Measurements from ENCODE around the gene LRP1B. TPM values are rescaled to one million over a fixed set of nuclear protein-coding genes. Genes with fewer than 3 reads are reported as not detected.
"Not testable (repeated sequence)": the region's sequence is repeated elsewhere in the genome, so short reads cannot be mapped to it uniquely, and the experiment has no call there.

The LRP1B gene
- total RNA-seq, 1 donor from 2014 or later: 0.38 TPM

DNA sequence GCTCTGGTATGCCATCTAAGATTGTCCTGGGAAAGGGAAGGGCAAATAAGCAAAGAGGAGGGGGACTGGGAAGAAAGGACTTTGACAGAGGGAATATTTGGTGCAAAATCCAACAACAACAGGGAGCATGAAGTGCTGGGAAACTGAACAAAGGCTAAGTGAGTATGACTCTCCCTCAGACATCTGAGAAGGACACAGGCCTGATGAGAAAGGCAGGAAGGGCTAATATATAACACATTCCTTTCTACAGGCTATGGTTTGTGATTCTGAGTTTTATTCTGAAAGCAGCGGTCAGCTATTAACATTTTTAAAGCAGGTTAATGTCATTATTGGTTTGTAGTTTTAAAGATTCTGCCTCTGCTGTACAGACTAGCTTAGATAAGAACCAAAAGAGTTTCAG, 1579.5 kb downstream of the LRP1B start:
- no peak for TF ChIP-seq CTCF (IDR thresholded peaks at IDR 0.05; ENCODE audit: insufficient read depth, low read length, poor library complexity, severe bottlenecking)

DNA sequence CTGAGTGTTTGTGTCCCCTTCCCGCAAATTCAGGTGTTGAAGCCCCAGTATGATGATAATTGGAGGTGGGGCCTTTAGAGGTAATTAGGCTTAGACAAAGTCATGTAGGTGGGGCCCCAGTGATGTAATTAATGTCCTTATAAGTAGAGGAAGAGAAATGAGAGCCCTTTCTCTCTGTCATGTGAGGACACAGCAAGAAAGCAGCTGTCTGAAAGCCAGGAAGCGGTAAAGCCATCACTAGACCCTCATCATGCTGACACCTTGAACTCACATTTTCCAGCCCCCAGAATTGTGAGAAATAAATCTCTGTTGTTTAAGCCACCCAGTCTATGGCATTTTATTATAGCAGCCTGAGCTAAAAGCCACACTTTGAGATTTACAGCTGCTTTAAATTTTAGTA, 1580.0 kb downstream of the LRP1B start:
- Histone ChIP-seq H3K4me3 (ENCODE audit: low read depth, low read length) (no peak overlapping the region), H3K36me3 (ENCODE audit: control insufficient read depth, insufficient read depth, low read length) (no peaks in the 10 kb centered on the region), H3K27me3 (ENCODE audit: control insufficient read depth, insufficient read depth, low read length) (no peaks in the 10 kb centered on the region)
- TF ChIP-seq CTCF (IDR thresholded peaks at IDR 0.05; ENCODE audit: insufficient read depth, low read length, poor library complexity, severe bottlenecking): no peak
- no peak for DNase-seq (ENCODE audit: low read depth)

More for the DNA sequence above, 1579.5 kb downstream of the LRP1B start:
- Histone ChIP-seq H3K36me3 (ENCODE audit: control insufficient read depth, insufficient read depth, low read length) (no peaks in the 10 kb centered on the region), H3K27me3 (ENCODE audit: control insufficient read depth, insufficient read depth, low read length) (no peaks in the 10 kb centered on the region), H3K4me3 (ENCODE audit: low read depth, low read length) (no peak overlapping the region)
- DNase-seq (ENCODE audit: low read depth): peak; percentile 37

DNA sequence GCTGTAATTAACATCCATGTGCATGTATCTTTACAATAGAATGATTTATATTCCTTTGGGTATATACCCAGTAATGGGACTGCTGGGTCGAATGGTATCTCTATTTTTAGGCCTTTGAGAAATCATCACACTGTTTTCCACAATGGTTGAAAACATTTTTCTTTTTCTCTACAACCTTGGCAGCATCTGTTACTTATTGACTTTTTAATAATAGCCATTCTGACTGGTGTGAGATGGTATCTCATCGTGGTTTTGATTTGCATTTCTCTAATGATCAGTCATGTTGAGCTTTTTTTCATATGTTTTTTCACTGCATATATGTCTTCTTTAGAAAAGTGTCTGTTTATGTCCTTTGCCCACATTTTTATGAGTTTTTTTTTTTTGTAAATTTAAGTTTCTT, 1586.0 kb downstream of the LRP1B start:
- not testable (repeated sequence) for H3K4me3 ChIP-seq (ENCODE audit: low read depth, low read length); H3K27me3 ChIP-seq (ENCODE audit: control insufficient read depth, insufficient read depth, low read length); DNase-seq (ENCODE audit: low read depth); H3K36me3 ChIP-seq (ENCODE audit: control insufficient read depth, insufficient read depth, low read length)

DNA sequence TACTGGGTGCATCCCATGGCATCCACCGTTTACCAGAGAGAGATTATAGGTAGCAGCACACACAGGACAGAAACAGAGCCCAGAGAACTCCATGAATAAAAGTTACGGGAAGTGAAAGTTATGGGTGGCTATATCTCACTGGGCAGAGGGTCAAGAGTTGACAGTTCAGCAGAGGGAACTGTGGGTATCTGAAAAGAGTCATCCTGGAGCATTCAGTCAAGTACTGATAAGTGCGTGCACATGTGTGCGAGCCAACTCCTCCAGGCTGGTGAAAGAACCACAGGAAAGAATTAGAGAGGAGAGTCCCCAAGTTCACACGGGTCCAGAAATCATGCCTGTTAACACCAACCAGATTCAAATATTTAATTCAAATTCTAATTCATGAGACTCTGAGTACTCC, 1588.2 kb downstream of the LRP1B start:
- Histone ChIP-seq H3K4me3 (ENCODE audit: low read depth, low read length) (no peak overlapping the region), H3K27me3 (ENCODE audit: control insufficient read depth, insufficient read depth, low read length) (no peaks in the 10 kb centered on the region), H3K36me3 (ENCODE audit: control insufficient read depth, insufficient read depth, low read length) (no peaks in the 10 kb centered on the region)
- DNase-seq (ENCODE audit: low read depth): no peak
- TF ChIP-seq CTCF (IDR thresholded peaks at IDR 0.05; ENCODE audit: insufficient read depth, low read length, poor library complexity, severe bottlenecking): no peak

DNA sequence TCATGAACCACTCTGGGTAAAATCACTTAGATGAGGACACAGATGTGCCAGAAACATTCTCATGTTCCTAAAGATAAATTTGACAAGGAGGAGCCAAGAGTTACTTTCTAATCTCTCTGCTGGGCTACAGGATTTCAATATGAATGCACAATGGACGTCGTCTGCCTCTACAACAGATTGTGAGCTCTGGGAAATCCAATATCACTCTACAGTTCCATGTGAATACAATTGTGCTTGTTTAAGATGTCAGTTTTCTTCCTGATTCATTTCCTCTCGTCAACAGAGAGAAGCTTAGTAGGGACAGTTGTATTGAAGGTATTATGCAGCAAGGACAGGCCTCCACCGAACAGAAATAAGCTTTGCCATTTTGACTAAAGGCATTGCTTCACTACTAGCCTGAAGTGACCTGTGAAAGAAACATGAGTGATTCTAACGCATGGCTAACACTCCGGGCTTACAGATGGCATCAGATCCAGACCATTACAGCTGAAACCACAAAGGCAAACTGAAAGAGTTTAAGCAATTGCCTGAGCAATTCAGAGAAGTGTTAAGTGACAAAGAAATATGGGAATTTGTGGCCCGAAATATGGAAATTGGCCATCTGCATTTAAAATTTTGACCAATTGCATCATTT, 1591.5 kb downstream of the LRP1B start:
- Histone ChIP-seq H3K4me3 (ENCODE audit: low read depth, low read length) (no peak overlapping the region), H3K36me3 (ENCODE audit: control insufficient read depth, insufficient read depth, low read length) (no peaks in the 10 kb centered on the region), H3K27me3 (ENCODE audit: control insufficient read depth, insufficient read depth, low read length) (no peaks in the 10 kb centered on the region)
- peak; percentile 34 for DNase-seq (ENCODE audit: low read depth)
- no peak for TF ChIP-seq CTCF (IDR thresholded peaks at IDR 0.05; ENCODE audit: insufficient read depth, low read length, poor library complexity, severe bottlenecking)

GRCh38 chr2:140529706-140530105, 1601.1 kb downstream of the LRP1B start:
- H3K27me3 ChIP-seq (ENCODE audit: control insufficient read depth, insufficient read depth, low read length): no peaks in the 10 kb centered on the region
- no peak overlapping the region for H3K4me3 ChIP-seq (ENCODE audit: low read depth, low read length)
- no peaks in the 10 kb centered on the region for H3K36me3 ChIP-seq (ENCODE audit: control insufficient read depth, insufficient read depth, low read length)
- no peak for TF ChIP-seq CTCF (IDR thresholded peaks at IDR 0.05; ENCODE audit: insufficient read depth, low read length, poor library complexity, severe bottlenecking)
- DNase-seq (ENCODE audit: low read depth): no peak

Data from kidney epithelial cell (primary cell).